Measurements from ENCODE around the gene FAM151B. TPM values are rescaled to one million over a fixed set of nuclear protein-coding genes. Genes with fewer than 3 reads are reported as not detected.
"Not testable (repeated sequence)": the region's sequence is repeated elsewhere in the genome, so short reads cannot be mapped to it uniquely, and the experiment has no call there.

Gene FAM151B
- polyA plus RNA-seq, 4 donors = 3.0 to 3.4 (median 3.2) TPM

DNA sequence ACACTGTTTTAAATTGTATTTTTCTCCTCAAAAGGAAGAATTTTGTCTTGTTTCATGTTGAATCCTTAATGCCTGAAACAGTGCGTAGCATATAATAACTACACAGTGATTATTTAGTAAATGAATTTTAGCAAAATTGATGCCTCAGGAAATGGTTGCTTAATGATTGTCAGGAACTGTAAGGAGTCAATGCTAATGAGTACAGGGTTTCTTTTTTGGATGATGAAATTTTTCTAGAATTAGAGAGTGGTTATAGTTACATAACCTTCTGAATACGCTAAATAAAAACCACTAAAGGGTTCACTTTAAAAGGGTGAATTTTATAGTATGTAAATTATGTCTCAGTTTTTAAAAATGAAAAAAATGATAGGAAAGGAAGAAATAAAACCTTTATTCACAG, 14.9 kb downstream of the FAM151B start:
- DNase-seq (ENCODE audit: low read depth in 4 of 4, low spot score in 3 of 4) = no peak

DNA sequence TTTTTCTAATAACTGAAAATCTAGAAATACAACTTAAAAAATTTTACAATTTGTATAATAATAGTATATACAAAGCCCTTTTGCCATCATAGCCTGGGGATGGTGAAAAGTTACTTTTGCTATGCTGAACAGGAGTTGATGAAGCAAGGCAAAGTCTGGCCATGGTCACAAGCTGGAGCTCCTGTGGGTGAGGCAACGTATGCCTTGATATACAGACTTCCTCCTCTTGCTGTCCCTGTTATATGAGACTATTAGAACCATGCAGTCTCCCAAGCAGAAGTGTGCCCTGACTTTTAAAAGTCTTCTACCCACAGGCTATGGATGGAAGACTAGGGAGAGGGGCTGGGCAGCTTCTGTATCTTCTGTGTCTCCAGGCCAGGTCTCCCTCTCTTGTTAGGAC, 15.7 kb downstream of the FAM151B start:
- no peak for DNase-seq (ENCODE audit: low read depth in 4 of 4, low spot score in 3 of 4)

DNA sequence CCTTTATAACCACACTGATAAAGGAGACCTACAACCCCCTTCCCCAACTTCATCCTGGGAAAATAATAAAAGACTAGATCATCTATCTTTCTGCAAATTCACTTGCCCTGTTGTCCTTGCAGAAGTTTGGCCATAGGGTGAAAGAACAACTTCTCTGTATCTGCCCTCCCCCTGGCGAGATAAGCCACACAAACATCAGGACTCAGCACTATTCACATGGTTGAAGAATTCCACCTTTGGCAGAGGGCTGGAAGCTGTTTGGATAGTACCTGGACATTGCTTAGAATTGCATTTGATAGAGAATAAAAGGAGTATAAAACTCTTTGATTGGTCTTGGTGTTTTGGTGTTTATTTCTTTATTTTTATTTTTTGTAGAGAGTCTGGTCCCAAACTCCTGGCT, 16.9 kb downstream of the FAM151B start:
- DNase-seq (ENCODE audit: low read depth in 4 of 4, low spot score in 3 of 4) = no peak

DNA sequence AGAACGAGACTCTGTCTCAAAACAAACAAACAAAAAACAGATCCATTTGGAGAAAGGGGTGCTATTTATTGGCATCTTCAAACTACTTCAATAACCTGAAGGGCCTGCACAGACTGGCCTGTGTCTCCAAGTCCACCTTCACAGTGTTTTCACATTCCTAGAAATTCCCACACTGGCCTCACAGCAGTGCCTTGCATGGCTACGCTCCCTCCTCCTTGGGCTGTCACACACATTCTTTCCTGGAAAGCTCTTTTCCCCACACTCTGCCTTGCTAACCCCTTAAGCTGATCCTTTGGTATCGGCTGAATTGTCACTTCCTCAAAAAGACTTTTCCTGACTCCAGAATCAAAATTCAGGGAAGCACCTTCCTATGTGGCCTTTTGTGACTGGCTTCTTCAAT, 19.8 kb downstream of the FAM151B start:
- DNase-seq (ENCODE audit: low read depth in 4 of 4, low spot score in 3 of 4) = no peak

DNA sequence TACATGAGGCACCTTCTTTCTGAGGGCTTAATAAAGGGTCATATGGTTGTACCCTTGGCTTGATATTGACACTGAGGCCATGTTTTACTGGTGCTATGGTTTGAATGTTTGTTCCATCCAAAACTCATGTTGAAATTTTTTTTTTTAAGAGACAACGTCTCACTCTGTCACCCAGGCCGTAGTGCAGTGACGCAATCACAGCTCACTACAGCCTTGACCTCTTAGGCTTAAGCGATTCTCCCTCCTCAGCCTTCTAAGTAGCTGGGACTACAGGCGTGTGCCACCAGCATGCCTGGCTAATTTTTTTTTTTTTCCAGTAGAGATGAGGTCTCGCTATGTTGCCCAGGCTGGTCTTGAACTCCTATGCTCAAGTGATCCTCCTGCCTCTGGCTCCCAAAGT, 20.9 kb downstream of the FAM151B start:
- DNase-seq (ENCODE audit: low read depth in 4 of 4, low spot score in 3 of 4) = no peak

DNA sequence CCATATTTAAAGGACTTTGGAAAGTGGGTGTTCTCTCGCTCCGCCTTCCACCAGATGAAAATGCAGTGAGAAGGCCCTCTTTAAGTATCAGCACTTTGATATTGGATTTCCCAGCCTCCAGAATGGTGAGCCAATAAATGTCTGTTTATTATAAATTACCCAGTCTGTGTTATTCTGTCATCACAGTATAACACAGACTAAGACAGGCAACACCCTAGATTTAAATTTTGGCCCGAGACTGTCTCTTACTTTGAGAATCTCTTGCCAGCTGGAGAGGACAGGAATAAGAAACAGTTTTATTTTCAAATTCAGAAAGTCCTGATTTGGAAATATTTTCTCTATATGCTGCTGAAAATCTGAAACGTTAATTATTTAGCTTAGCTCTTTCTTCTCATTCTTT, 21.5 kb downstream of the FAM151B start:
- DNase-seq (ENCODE audit: low read depth in 4 of 4, low spot score in 3 of 4) = no peak

DNA sequence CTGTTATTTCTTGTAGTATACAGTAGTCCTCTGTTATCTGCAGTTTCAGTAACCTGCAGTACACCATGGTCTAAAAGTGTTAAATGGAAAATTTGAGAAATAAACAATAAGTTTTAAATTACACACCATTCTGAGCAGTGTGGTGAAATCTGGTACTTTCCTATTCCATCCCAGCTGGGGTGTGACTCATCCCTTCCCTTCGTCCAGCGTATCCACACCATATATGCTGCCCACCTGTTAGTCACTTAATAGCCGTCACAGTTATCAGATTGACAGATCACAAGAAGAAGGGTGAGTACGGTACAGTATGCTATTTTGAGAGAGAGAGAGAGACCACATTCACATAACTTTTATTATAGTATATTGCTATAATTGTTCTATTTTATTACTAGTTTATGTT, 28.9 kb downstream of the FAM151B start:
- no peak for DNase-seq (ENCODE audit: low read depth in 4 of 4, low spot score in 3 of 4)

DNA sequence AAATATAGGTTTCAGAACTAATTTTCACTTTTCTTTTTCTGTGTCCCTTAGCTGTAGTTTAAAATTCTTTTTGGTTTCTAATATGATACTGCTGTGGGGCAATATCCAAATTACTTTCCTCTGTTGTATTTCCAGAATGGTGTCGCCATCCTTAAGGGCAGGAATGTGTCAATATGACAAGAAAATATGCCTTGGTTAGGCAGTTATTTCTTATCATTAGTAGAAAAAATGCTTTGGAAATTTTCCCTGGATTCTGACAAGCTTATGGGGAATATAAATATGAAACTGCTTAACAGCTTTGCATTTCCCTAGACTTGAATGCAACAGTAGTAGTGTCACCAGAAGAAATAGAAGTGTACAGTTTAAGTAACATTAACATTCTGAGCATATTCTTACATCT, 52.8 kb downstream of the FAM151B start:
- DNase-seq (ENCODE audit: low read depth in 4 of 4, low spot score in 3 of 4) = no peak

DNA sequence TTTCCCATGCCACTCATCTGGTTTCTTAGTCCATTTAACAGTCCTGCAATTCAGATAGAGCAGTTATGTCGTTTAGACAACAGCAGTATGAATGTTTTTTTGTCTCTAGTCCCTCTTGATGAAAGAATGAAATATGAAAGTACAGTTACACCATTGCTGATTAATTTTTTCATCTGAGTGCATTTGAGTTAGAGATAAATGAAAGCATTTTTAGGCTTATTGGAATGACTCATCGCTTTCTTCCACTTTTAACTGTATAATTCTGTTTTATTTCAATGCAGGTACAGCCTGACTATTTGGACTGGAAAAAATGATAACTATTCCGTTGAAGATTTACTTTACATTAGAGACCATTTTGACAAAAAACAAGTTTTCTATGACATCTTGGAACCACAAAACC, 53.5 kb downstream of the FAM151B start:
- DNase-seq (ENCODE audit: low read depth in 4 of 4, low spot score in 3 of 4) = no peak

DNA sequence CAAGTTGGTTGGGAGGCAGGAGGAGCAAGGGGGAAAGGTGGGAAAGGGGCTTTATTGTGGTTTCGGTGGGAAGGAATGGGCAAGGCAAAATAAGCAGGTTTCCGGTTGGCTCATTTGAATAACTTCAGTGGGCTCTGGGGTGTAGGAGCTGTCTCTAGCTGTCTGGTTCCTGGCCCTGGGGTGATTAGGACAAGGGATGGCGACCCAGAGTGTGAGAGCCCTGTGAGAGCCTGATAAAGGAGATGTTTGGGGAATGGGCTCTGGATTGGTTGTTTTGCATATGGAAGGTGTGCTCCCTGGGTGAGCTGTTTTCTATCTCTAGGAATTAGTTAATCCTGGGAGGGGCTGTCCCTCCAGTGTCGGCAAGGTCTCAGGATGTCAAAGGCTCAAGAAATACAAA, 66.7 kb downstream of the FAM151B start:
- DNase-seq (ENCODE audit: low read depth in 4 of 4, low spot score in 3 of 4) = no peak

DNA sequence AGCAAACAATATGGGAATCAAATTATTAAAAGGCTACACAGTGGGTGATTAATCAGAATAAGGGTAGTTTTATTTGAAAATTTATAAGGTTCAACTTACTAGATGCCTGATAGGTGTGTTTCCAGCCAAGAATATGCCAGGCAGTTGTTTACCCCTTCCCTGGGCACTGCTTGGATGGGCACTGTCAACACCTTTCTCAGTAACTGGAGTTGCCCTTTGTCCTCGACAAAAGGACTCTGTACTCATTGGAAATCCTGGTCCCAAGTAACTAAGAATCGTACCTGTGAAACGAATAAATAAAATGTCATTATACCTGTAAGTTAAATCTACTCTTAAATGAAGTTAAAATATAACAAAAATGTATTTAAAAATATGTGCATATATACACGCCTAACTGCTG, 67.2 kb downstream of the FAM151B start:
- no peak for DNase-seq (ENCODE audit: low read depth in 4 of 4, low spot score in 3 of 4)

DNA sequence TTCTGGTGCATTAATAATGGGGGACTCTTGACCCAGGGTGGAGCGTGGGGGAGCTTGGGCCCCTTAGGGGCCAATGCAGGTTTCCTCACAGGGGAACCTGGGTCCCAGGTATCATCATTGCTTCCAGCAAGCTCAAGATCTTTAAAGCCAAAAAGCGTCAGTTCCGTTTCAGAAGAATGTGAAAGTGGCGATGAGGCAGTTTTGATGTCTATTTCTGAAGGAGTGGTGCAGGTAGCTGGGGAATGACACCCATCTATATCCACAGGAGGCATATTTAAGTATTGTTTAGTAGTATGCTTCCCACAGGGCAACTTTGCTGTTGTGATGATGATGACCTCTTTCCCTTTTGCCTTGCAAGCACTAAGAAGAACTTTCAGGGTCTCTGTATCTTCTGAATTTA, 71.3 kb downstream of the FAM151B start:
- DNase-seq (ENCODE audit: low read depth in 4 of 4, low spot score in 3 of 4) = no peak

DNA sequence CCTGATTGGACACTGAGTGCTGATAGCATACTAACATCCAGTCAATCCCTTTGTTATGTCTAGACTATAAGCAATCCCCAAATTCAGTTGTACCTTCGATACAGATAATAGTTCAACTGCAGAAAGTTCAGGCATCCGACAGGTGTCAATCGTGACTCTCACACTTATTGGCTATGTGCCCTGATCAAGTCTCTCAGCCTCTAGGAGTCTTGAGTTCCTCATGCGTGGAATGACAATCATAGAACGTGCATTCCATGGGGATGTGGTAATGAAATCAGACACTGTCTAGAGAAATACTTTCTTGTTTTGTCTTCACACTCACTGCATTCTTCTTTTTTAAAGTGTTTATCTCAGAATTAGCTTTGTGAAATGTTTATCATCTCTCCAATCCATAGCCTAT, 77.4 kb downstream of the FAM151B start:
- no peak for DNase-seq (ENCODE audit: low read depth in 4 of 4, low spot score in 3 of 4)

DNA sequence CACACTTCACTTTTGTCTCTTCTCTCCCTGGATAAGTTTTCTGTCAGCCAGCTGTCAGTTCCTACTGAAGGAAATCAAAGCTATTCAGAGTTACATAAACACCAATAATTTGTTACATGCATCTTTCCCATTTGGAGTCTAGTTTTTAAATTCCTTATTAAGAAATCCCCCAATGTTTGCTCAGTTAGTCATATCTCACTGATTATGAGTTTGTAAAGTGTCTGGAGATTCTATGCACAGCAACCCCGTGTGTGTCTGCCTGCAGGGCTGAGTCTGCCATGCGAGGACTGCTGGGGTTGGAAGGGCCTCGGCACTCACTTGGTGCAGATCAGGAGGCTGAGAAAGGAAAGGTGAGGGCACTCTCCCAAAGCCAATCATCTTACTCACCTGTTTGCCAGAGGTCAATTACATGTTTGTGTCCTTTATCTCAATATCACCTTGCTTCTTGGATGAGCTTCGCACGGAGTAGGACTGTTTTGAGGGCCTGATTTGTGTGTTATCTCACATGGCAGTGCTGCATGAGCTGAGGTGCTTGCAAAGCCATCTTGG, 78.9 kb downstream of the FAM151B start:
- DNase-seq (ENCODE audit: low read depth in 4 of 4, low spot score in 3 of 4) = no peak

DNA sequence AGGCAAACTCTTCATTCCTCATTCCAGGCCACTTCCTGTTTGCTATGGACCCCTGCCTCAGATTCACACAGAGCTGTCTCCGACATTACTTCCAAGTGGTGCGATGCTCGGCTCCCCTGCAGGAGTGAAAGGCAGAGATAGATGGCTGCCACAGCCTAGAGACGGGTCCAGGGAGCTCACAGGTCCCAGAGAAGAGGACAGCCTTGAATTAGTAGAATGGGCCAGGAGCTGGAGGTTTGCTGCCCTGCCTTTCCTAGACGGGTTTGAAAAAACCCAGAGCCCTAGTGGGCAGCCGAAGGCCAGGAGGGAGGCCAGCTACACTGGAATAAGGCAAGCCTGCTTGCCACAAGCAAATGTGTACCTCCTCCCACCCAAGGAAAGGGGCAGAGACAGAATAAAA, 80.4 kb downstream of the FAM151B start:
- no peak for DNase-seq (ENCODE audit: low read depth in 4 of 4, low spot score in 3 of 4)

DNA sequence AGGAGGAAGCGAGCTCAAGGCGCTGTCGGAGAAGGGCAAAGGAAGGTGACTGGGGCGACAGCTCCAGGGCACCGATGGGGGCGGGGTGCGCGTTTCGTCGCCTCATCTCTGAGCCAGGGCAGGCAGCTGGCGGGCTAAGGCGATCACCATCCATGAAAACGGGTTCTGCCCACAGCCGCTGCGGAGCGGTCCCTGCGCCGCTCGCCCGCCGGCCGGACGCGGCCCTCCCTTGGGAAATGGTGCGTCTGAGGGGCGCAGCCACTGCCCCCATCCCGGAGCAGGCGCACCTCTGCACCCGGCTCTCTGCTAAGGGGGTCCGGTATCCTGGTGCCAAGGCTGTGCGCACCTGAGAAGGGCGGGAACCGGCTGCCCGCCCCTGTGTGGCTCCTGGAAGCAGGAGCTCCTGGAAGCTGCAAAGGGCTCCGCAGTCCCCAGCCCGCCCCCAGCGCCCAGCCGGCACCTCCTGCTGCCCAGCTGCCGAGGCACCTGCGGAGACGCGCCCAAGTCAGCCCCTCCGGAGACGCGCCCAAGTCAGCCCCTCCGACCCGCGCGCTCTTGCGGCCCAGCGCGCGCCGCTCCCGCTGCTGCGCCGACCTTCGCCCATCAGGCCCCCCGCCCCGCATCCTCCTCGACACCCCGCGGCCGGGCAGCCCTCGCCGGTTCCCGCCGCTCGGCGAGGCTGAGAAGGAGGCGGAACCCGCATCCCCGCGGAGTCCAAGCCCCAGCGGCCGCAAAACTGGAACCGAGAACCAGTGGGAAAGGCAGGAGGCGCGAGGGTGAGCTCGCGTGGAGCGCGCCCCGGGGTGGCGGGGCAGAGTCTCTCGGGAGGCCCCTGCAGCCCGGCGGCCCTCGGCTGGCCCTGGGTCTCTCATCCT, 81.4 kb downstream of the FAM151B start:
- DNase-seq (ENCODE audit: low read depth in 4 of 4, low spot score in 3 of 4) = no peak

DNA sequence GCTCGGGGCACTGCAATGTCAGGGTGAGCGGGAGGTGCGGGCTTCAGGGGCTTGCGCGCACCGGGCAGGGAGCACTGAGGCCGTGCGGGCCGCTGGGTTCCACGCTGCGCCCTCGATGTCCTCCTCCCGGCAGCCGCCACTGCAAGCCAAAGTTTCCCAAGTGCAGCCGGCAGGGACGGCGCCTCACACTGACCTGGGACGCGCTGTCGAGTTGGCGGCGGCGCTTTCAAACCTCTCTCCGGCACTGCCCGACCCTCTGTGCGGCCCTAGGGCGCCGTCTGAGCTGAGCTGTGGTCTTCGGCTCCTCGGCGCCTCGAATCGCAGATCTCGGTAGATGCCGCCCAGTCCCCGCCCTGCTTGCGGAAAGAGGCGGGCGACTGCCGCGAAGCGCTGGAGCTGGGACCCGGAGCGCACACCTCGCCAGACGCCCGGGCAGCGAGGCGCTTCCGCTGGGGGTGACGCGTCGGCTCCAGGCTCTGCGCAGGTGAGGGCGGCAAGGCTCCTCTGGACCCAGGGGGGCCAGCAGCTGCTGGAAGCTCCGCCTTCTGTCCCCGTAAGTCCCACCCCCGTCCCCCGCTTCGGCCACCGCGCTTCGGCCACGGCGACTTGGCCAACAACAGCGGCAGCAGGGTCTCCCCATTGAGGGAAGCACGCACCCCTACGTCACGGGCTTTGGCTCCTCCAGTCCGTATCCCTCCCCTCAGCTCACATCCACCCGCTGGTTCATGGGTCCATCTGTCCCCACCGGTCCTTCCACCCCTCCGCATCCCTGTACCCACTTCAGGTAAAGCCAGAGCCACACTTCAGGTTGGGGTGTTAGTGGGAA, 82.3 kb downstream of the FAM151B start, which contains the start of gene ANKRD34B:
Gene ANKRD34B, minus strand, starts transcription at position 320 of the 826 bp plus-strand sequence. CDS start 10,261 bp downstream, outside the sequence.
- no peak for DNase-seq (ENCODE audit: low read depth in 4 of 4, low spot score in 3 of 4)

DNA sequence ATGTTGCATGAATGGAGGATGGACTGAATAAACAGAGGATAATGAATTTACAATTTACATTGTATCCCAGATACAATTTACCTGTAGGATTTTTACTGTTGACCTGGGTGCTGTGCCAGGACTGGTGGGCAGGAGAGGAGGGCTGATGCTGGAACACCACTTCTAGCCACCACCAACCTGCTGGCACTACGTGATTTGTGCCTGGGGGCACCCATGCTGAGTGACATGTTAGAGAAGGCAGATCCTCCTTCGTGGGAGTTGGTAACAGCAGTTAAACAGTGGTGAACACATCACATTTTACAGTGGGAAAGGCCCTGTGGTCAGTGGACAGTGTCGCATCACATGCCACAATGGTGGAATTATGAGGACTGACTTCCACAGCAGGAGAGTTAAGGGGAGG, 85.2 kb downstream of the FAM151B start:
- no peak for DNase-seq (ENCODE audit: low read depth in 4 of 4, low spot score in 3 of 4)

DNA sequence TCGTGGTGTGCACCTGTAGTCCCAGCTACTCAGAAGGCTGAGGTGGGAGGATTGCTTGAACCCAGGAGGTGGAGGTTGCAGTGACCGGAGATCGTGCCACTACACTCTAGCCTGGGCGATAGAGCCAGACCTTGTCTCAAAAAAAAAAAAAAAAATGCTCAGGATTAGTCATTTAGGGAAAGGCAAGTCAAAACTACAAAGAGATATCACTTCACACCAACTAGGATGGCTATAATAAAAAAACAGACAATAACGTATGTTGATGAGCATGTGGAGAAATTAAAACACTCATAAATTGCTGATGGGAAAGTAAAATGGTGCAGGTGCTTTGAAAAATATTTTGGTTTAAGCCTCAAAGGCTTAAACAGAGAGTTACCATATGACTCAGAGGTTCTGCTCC, 88.5 kb downstream of the FAM151B start:
- no peak for DNase-seq (ENCODE audit: low read depth in 4 of 4, low spot score in 3 of 4)

DNA sequence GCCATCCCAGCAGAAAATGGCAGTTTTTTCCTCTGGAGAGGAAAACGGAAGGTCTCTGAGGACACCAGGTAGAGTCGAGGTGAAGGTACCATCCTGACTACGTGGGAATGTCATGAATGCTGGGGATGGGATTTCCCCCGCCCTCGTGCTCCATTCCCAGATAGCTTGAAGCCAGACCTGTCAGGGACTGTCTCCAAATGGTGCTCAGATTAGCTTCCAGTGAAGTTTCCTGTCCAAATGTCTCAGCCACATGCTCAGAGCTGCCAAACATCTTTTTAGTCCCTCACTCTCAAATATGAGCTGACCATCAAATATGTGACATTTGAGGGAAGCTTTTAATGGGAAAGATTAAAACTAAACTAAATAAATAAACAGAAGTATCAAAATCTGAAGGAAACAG, 89.8 kb downstream of the FAM151B start:
- no peak for DNase-seq (ENCODE audit: low read depth in 4 of 4, low spot score in 3 of 4)

DNA sequence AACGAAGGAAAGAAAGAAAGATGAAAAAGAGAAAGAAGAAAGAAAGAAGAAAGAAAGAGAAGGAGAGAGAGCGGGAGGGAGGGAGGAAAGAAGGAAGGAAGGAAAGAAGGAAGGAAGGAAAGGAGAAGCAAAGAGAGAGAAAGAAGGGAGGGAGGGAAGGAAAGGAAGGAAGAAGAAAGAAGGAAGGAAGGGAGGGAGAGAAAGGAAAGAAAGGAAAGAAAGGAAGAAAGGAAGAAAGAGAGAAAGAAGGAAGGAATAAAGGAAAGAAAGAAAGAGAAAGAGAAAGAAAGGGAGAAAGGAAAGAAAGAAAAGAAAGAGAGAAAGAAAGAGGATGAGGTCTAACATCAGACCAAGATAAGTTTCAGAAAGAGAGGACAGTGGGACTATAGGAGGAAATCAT, 91.2 kb downstream of the FAM151B start:
- no peak for DNase-seq (ENCODE audit: low read depth in 4 of 4, low spot score in 3 of 4)

DNA sequence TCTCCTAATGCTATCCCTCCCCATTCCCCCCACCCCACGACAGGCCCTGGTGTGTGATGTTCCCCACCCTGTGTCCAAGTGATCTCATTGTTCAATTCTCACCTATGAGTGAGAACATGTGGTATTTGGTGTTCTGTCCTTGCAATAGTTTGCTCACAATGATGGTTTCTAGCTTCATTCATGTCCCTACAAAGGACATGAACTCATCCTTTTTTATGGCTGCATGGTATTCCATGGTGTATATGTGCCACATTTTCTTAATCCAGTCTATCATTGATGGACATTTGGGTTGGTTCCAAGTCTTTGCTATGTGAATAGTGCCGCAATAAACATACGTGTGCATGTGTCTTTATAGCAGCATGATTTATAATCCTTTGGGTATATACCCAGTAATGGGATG, 92.4 kb downstream of the FAM151B start:
- not testable (repeated sequence) for DNase-seq (ENCODE audit: low read depth in 4 of 4, low spot score in 3 of 4)

All from left renal pelvis (tissue), 4 donors.